Measurements from ENCODE around the gene GMIP.

DNA sequence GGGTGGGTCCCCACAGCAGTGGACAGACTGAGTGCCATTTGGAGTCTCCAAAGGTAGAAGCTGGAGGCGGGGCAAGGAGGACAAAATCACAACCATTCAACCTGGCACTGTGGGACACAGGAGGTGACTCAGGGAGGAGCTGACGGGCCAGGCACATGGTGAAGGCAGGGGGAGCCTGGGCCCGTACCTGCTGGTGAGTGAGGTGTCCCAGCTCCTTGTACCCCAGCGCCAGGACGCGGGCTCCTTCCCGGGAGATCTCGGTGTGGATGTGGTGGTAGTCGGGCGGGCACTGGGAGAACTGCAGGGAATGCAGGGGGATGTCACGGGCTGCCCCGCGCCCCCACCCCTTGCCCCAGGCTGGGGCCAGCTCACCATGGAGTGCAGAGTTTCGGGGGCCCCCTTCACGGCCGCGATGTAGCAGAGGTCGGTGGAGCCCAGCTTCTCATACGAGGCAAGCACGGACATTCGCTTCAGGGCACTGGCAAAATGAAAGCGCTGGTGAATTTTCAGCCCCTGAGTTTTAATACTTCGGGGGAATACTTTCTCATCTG, 10.2 kb upstream of the GMIP start:
- TF ChIP-seq, protein P1, sequence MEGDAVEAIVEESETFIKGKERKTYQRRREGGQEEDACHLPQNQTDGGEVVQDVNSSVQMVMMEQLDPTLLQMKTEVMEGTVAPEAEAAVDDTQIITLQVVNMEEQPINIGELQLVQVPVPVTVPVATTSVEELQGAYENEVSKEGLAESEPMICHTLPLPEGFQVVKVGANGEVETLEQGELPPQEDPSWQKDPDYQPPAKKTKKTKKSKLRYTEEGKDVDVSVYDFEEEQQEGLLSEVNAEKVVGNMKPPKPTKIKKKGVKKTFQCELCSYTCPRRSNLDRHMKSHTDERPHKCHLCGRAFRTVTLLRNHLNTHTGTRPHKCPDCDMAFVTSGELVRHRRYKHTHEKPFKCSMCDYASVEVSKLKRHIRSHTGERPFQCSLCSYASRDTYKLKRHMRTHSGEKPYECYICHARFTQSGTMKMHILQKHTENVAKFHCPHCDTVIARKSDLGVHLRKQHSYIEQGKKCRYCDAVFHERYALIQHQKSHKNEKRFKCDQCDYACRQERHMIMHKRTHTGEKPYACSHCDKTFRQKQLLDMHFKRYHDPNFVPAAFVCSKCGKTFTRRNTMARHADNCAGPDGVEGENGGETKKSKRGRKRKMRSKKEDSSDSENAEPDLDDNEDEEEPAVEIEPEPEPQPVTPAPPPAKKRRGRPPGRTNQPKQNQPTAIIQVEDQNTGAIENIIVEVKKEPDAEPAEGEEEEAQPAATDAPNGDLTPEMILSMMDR (IDR thresholded peaks at IDR 0.05): no peak
- TF ChIP-seq JUND (IDR thresholded peaks at IDR 0.05): no peak
- no peak for TF ChIP-seq POLR2AphosphoS5 (IDR thresholded peaks at IDR 0.05; ENCODE audit: low read depth, low read length)
- TF ChIP-seq EZH2phosphoT487 (IDR thresholded peaks at IDR 0.05; ENCODE audit: borderline replicate concordance, low read depth): no peak
- TF ChIP-seq TAF1 (IDR thresholded peaks at IDR 0.05; ENCODE audit: borderline replicate concordance, low read depth, low read length): no peak
- TF ChIP-seq FOXM1 (IDR thresholded peaks at IDR 0.05; ENCODE audit: low read depth): no peak
- TF ChIP-seq SIN3A (IDR thresholded peaks at IDR 0.05; ENCODE audit: borderline replicate concordance, low read depth, low read length): no peak
- TF ChIP-seq, protein P2, sequence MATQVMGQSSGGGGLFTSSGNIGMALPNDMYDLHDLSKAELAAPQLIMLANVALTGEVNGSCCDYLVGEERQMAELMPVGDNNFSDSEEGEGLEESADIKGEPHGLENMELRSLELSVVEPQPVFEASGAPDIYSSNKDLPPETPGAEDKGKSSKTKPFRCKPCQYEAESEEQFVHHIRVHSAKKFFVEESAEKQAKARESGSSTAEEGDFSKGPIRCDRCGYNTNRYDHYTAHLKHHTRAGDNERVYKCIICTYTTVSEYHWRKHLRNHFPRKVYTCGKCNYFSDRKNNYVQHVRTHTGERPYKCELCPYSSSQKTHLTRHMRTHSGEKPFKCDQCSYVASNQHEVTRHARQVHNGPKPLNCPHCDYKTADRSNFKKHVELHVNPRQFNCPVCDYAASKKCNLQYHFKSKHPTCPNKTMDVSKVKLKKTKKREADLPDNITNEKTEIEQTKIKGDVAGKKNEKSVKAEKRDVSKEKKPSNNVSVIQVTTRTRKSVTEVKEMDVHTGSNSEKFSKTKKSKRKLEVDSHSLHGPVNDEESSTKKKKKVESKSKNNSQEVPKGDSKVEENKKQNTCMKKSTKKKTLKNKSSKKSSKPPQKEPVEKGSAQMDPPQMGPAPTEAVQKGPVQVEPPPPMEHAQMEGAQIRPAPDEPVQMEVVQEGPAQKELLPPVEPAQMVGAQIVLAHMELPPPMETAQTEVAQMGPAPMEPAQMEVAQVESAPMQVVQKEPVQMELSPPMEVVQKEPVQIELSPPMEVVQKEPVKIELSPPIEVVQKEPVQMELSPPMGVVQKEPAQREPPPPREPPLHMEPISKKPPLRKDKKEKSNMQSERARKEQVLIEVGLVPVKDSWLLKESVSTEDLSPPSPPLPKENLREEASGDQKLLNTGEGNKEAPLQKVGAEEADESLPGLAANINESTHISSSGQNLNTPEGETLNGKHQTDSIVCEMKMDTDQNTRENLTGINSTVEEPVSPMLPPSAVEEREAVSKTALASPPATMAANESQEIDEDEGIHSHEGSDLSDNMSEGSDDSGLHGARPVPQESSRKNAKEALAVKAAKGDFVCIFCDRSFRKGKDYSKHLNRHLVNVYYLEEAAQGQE (IDR thresholded peaks at IDR 0.05; ENCODE audit: low read depth, low read length): no peak
- TF ChIP-seq, protein P3, sequence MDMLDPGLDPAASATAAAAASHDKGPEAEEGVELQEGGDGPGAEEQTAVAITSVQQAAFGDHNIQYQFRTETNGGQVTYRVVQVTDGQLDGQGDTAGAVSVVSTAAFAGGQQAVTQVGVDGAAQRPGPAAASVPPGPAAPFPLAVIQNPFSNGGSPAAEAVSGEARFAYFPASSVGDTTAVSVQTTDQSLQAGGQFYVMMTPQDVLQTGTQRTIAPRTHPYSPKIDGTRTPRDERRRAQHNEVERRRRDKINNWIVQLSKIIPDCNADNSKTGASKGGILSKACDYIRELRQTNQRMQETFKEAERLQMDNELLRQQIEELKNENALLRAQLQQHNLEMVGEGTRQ (IDR thresholded peaks at IDR 0.05; ENCODE audit: borderline replicate concordance, low read depth, low read length): no peak
- TF ChIP-seq YY1 (IDR thresholded peaks at IDR 0.05; ENCODE audit: low read depth): no peak
- no peak for TF ChIP-seq RCOR1 (IDR thresholded peaks at IDR 0.05; ENCODE audit: low read length)

Measured in SK-N-SH (cell line).